SKM-1 treated with dmso at 0.1 percent for 144 hours (cell line): ENCODE data around the gene LPIN1.

Source experiments
- DNase-seq: peaks from one replicate; lab custom pipeline; 2025; ENCODE audit not compliant: unreplicated experiment; lab: John Stamatoyannopoulos, UW

Gene LPIN1

DNA sequence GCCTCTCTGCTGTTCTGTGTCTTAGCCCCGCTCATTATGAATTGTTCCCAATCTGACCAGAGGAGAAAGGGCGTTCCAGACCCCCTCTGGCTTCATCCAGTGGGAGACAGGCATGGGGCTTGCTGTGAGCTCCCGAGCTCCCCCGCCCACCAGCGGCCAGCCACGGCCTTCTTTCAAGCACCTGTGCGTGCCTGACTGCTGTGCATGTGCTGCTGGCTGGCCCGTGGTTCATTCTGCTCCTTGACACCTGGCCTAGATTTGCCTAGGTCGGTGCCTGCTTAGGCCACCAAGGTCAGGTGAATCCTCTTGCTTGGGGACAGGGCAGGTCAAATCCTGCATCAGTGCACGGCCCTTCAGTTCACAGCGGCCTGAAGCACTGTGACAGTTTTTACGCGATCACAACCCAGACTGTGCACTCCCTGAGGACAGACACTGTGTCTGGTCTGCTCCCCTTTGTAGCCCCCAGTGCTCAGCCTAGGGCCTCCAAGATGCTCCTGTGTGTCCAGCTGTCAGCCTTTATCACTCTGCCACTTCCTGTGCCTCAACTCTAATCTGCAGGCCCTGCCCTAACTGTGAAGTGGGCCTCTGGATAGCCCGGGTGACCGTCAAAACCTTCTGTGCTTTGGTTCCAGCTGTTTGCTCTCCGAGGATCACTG, 3.6 kb upstream of the LPIN1 start:
- no peak for DNase-seq

DNA sequence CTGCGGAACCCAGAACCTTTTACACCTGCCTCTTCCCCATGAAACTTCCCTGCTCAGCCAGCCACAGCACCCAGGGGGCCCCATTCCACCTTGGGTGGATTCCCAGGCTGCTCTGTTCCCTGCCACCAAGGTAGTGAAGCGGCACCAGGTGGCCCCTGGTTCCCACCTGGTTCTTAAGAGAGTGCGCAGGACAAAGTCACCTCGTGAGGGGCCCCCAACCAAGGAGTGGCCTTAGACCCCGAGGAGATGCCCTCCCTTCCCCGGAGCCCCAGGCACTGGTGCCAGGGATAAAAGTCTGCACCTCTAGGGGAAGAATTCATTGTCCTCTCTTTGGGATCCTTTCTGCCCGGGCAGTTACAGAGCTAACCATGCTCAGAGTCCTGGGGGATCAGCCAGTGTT, 3.1 kb upstream of the LPIN1 start:
- DNase-seq = no peak

DNA sequence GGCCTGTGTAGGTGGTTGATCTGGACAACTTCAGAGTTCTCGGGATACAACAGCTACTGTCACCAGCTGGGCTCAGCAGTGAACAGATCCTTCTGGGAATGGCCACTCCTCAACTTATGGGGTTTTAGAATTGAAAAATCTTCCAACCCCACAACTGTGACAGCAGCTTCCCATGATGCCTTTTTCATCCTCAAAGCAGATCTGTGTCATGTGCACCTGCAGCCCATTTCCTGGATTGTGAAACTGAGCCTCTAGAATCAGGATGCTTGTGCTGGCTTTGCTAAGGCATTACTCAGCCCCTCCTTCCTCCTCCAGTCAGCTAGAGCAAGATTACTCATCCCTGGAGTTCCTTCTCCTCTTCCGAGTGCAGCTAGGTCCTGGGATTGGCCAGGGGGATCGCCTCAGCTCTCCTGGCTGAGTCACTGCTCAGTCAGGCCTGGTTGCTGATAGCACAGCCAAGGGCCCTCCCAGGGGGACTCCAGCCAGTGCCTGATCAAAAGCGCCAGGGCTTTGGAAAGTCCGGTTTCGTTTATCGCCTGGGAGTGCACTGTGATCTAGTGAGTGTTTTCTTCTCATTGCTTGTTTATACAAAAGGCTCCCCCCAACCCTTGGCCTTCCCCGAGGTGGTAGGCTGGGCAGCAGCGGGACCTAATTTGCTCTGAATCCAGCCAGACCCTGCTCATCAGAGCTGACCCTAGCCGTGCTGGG, 2.4 kb upstream of the LPIN1 start:
- DNase-seq = peak; percentile 92

DNA sequence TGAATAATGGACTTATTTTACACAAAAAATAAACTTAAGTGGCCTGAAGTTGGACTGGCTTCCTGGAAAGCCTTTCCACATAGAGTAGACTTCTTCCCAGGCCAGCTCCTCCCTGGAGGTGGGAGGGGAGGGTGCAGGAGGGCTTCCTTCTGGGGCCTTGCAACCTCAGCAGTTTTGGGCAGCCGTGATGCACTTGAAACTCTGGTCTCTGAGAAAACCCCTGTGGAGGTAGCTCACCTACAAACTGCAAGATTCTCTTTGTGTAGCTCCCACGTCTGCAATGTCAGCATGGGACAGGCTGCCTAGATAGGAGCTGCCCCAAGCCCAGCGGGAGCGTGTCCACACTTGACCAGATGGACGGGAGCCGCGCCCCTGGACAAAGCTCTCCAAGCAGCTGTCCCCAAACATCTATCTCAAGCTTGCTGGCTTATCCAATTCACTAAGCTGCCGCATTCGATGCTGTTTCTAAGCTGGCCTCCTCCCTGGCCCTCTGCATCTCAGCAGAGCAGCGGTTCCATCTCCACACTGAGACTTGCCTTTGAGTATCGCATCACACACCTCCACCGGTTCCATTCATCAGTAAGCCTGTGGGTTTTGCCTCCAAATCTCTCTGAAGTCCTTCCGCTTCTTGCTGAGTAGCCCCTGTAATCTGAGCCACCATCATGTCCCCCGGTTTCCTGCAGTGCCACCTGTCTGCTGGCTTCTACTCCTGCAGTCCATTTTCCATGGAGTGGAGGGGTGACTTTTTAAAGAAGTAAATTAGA, 1.6 kb upstream of the LPIN1 start:
- DNase-seq = no peak

DNA sequence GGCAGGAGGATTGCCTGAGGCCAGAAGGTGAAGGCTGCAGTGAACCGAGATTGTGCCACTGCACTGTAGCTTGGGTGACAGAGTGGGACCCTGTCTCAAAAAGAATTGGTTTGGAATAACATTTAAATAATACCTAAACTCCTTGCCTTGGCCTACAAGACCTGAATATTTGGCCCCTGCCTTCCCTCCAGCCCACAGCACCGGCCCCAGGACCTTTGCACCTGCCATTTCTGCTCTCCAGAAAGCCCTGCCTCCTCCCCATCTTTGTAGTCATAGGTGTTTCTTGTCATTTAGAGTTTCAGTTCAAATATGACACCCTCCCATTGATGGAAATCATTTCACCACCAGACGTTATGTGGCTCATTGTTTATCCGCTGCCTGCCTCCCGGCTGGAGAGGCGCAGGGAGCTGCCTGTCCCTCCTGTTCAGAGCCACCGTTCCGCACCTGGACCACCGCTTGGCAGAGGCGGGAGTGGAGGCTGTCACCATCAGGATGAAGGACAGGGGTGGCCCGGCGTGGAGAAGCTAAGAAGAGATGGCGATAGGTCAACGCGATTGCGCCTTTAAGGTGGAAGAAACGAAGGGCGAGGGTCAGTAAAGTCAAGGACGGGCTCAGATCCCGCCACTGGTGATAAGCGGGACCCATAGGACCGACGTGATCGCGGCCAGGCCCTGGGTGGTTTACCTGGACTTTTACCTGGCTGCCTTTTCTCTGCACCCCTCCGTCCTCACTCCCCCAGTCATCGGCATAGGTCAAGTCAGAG, 638 bp upstream of the LPIN1 start:
- no peak for DNase-seq

DNA sequence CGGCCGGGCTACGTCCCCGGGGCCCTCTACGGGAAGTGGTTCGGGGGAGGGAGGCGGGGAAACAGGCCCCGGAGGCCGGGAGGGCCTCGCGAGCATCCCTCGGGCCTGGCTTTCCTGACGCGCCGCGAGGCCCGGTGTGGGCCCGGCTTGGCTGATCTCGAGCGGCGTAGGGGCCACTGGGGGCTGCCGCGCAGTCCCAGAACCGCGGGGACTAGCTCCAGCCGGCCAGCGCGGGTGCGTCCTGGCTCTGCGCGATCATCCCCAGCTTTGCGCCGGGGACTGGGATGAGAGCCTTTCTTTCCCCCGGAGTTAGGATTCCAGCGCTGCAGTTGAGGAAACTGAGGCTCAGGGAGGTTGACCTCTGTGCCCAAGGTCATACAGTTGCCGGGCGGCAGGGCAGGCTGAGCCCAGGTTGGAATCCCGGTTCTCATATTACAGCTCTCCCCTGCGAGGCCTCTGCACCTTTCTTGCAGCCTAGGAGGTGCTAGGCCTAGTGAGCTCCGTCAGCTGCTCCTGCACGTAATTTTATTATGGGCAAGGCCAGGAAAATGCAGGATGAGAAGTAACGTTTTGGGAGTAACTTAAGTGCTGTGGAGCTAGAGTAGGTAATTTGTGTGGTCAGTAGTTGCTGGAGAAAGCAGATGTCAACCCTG, 501 bp downstream of the LPIN1 start:
- DNase-seq = no peak

DNA sequence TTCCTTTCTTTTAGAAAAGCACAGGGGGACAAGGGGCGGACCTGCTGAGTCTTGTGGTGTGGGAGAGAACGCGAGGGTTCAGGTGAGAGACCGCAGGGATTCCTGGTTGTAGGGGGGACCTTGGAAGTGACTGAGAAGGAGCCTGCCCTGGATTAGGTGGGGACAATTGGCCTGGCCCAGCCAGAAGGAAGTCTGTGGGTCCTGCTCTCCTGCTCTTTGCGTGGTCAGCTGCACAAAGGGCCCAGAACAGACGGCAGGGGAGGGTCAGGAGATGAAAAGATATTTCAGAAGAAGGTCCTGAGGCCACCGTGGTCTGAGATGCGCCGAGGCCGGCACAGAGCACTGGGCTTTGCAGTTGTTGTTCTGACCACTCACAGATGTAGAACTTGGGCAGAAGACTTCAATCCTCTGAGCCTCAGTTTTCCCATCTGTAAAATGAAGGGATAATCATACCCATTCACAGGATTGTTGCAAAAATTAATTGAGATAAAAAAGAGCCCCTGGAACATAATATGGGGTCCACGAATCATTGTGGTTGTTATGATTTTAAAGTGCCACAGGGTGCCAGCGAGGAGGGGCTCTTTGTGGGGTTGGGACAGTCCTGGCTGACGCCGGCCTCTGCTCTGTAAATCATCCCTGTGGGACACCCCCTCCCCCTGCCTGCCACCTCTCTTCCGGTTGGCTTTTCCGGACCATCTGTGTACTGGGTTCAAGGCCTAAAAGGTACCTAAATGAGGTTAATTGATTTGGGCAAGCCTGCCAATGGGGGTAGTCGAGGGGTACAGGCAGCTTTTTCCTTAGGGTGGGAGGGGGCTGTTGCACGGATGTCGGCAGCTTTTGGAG, 1.8 kb downstream of the LPIN1 start:
- no peak for DNase-seq

DNA sequence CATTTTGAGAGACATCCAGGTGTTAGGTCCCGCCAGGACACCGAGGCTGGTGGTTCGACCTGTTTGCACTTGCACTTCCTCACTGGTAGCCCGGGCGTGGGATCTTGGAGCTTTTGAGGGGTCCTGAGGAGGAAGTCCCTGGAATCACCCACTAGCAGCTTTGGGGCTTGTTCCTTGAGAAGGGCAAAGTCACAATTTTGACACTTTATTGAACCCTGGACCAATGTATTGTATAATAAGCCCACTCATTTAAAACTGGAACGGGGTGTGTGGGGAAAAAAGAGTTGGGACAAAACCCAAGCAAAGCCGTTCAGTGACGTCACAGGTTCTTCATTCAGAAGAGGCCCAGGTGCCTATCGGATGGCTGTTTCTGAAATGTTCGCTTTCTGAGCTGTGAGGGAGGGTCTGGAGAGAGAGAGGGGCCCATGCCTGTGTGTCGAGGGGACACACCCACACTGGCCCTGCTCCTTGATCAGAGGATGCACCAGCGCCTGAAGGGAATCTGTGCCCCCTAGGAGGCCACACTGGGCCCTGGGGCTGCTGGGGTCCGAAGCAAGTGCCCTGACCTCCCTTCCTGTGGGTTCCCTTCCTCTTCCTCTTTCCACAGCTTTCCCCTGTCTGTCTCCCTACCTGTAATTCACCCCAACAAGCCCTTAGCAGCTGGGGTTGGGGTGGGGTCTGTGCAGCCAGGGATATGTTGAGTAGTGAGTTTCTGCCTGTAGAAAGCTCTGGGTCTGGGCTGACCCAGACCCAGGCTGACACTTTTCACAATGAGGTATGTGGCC, 2.6 kb downstream of the LPIN1 start:
- no peak for DNase-seq

DNA sequence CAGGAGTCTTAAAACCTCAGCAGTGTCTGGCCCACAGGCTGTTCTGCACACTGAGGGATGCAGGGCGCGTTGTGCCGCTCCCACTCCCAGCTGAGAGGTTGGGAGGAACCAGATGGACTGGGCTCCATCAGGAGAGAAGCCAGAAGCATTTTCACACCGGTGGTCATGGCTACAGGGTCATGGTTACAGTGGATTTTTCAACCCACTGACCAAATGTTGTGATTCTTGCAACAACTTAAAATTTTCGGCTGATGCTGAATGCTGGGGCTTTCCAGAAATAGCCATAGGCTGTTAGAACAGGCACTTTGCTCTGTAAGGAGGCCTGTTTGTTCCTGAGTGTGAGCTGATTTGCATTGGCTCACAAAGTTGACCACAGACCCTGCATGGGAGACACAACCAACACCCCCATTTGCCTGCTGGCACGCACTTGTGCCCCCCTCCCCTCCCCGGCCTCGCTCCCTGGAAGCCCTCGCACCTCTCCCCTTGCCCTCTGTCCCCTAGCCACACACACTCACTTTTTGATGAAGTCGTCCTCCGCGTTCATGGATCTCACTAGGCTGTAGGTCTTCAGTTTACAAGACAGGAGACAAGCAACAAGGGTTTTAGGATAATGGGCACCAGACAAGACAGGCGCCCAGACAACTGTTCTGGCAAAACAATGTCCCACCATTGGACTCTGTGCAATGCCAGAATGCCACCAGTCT, 3.4 kb downstream of the LPIN1 start:
- DNase-seq = no peak

DNA sequence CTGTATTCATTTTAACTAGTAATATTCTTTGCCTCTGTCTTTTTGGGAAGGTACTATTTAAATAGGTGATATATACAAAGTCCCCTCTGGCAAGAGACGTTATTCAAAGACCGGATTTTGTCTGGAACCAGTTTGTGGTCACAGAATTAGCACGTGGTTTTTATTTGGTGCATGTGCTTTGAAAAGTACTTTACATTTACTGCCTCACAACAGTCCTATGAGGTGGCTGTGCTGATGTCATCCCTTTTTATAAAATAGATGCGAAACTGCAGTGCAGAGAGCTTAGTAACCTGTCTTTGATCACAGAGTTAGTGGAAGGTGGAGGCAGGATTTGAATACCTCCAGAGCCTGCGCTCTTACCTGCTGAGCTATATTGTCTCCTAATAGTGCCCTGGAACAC, 4.0 kb downstream of the LPIN1 start:
- DNase-seq = no peak

DNA sequence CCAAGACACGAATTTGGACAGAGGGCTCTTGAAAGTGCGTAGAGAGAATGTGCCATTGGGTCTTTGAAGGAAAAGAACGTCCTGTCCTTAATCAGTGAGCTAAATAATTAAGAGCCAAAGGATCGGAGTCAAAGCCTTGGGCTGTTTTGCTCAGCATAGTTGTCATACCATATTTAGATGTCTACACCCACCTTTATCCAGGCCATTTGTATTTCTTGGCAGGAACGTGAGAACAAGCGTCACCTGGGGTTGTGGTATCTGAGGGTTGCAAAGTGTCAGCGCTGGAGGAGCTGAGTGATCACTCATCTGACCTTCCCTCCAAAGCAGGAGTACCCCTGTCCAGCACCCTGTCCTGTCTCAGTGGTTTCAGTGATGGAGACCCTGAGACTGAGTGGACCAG, 4.5 kb downstream of the LPIN1 start:
- DNase-seq = no peak

DNA sequence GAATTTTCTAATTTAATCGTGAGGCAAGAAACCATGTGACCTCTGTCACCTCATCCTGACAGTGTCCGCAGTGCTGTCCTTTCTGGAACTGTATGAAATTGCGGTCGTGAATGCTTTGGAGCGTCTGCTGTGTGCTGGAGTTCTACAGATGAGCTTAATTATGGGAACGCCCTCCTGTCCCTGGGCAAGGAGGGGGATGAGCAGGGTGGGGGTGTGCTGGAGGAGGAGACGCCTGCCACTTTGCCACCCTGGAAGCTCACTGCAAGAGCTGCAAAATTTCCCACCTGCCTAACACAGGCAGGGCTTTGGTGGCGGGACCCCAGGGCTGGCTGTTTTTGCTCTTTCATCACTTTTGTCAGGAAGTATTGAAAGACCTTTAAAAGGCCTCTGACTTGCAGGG, 6.5 kb downstream of the LPIN1 start:
- DNase-seq = no peak

DNA sequence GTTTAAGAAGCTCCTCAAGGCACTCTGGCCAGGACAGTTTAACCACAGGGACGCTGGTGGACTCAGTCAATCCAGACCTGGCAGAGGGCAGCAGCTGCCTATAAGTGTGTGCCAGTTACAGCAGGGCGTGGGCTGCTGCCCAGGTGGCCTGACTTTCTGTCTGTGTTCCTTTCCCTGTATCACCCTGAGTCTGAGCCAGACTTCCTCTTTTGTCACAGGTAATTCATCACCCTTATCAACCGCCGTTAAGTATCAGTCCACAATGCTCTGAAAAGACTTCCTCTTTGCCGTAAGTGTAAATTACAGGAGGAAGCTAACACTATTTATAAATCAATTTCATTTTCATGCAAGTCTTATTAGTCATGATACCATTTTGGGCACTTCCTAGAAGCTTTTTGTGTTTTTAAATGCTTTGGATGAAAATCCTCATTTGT, 7.0 kb downstream of the LPIN1 start:
- DNase-seq = peak; percentile 92

DNA sequence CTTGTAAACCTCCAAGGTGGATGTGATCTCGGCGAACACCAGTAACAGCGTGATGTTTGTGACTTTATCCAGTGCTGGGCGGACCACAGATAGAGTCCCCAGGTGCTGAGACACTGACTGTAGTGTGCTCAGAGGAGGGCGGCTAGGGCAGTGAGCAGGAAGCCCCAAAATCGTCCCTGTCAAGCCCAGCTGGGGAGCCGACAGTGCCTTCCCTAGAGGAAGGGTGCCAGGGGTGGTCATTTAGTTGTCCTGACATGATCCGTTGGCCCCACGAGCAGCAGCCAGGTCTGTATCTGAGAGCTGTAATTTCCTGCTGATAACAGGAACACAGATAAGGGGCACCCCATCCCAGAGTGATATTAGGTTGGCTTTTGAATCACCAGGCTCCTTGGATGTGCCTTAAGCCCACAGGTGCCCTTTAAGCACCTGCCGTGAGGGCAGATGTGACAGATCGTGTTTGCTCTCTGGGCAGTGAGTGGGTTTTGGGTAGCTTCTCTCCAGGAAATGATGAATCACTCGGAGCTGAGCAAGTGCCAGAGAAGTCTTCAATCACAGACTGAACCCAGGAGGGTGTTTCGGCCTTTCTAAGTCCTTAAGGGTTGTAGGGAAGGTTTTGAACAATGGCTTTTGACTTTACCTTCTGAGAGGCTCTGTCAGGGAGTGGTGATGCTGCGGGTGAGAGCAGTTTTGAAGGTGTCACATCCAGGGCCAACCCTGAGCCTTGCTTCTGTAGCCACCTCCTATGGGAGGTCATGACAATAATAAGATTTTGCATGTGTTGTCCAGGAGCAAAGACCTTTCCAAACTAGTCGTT, 7.7 kb downstream of the LPIN1 start:
- peak; percentile 25 for DNase-seq

DNA sequence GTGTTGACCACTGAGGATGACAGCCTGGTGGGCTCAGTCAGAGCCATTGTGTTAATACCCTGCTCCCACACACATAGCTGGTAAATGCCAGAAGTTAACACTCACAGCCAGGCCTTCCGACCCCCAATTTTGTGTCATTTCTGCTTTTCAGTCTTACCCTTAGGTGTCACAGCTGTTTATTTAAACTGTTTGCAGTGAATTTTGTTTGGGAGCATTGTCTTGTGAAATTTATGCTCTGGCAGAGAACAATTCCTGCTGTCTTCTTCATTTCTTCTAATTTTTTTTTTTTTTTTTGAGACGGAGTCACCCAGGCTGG, 8.2 kb downstream of the LPIN1 start:
- DNase-seq = no peak

DNA sequence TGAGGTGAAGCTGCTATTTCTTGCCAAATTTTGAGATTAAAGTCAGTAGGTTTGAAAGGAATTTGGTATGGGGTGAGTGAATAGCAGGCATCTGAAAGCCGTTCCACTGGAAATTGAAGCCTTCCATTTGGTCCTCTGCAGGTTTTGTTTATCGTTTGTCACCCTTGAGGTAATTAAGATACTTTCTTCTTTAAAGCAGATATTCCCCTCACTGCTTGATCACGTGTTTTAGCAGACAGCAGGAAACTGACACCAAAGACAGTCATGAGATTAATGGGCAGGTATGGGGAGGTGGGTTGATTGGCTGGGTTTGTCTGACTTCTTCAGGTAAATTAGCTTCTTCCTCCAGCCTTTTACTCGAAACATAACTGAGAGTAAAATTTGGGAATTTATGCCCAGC, 10.7 kb downstream of the LPIN1 start:
- no peak for DNase-seq

DNA sequence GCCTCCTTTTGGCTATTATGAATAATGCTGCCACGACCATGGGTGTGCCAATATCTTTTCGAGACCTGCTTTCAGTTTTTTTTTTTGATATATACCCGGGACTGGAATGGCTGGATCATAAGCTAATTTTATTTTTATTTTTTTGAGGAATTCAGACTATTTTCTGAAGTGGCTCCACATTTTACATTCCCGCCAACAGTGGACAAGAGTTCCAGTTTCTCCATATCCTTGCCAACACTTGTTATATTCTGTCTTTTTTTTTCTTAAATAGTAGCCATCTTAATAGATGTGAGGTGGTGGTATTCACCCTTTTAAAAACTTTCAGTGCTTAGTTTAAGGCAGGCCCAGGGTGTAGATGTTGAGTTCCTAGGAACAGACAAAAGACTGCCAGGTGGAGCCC, 11.8 kb downstream of the LPIN1 start:
- DNase-seq = no peak

DNA sequence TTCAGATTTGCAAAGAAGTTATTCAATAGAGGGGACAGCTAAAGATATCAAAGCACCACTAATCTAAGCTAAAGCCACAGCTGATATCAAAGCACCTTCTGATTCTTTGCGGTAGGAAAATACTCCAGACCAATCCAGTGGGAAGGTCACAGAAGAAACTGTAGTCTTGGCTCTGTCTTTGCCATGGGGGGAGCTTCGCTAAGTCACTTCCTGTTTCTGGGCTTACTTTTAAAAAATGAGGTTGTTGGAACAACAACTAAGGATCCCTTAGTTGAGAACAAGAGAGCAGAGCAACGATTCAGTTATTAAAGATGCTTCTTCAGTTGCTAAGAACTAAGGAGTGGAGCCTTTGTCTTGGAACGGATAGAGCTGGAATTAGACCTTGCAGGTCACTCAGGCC, 12.2 kb downstream of the LPIN1 start:
- no peak for DNase-seq
